ENCODE results near the gene CDCP1. TPM values are rescaled to one million over a fixed set of nuclear protein-coding genes. Genes with fewer than 3 reads are reported as not detected.

CDCP1 gene
- total and polyA plus RNA-seq, 2 donors (not counting 1 experiment from before 2014, with no cell fraction given) = not detected

GRCh38 chr3:45051685-45052084 is 94.5 kb downstream of the CDCP1 start:
- no peak overlapping the region for H3K27ac Mint-ChIP-seq
- H3K9me3 Mint-ChIP-seq (ENCODE audit: insufficient read depth) = no peaks in the 10 kb centered on the region
- DNase-seq = no peak
- no peak for ATAC-seq (ENCODE audit: low read depth)
- H3K9ac ChIP-seq (ENCODE audit: low read length) = no peak overlapping the region
- intact Hi-C loops (cut with micrococcal nuclease) = no loop called here
- H3K9me3 ChIP-seq (ENCODE audit: control extremely low read depth in 1 of 3, control insufficient read depth in 2 of 3, insufficient read depth in 1 of 3, low read length in 2 of 3) = no peaks in the 10 kb centered on the region
- H4K20me1 ChIP-seq (ENCODE audit: control insufficient read depth, insufficient read depth, low read length, poor library complexity, severe bottlenecking) = no peaks in the 10 kb centered on the region
- no peak overlapping the region for H3K4me2 ChIP-seq (replicated peaks; ENCODE audit: low read depth, low read length, poor library complexity, severe bottlenecking)
- H2AFZ ChIP-seq (ENCODE audit: insufficient read depth, low read depth, low read length, poor library complexity, severe bottlenecking) = no peak overlapping the region
- H3K27me3 Mint-ChIP-seq = peaks cover 50% of the 10 kb centered on the region
- H3K27me3 ChIP-seq (replicated peaks in 1 of 4; ENCODE audit: control extremely low read depth in 1 of 4, control insufficient read depth in 3 of 4, insufficient read depth in 4 of 4, low read length in 3 of 4) = peaks cover 0 to 7% (median 2%) of the 10 kb centered on the region in 4 experiments
- no peaks in the 10 kb centered on the region for H3K4me1 Mint-ChIP-seq
- no peak overlapping the region for H3K4me3 ChIP-seq (ENCODE audit: control extremely low read depth in 1 of 5, extremely low read depth in 1 of 5, insufficient read depth in 1 of 5, low read depth in 2 of 5, low read length in 4 of 5)
- TF ChIP-seq EZH2 (IDR thresholded peaks at IDR 0.05; ENCODE audit: borderline replicate concordance, insufficient read depth, low read depth, low read length, poor library complexity, severe bottlenecking) (no peak), CTCF (IDR thresholded peaks at IDR 0.05) (no peak)
- H3K4me1 ChIP-seq (ENCODE audit: control insufficient read depth in 2 of 2, insufficient read depth in 2 of 2, low read length in 2 of 2) = no peaks in the 10 kb centered on the region
- H3K27ac ChIP-seq (ENCODE audit: low read length in 2 of 2) = no peak overlapping the region
- no peaks in the 10 kb centered on the region for H3K79me2 ChIP-seq (ENCODE audit: control insufficient read depth, insufficient read depth, low read length)
- H3K36me3 ChIP-seq (replicated peaks in 1 of 2; ENCODE audit: control extremely low read depth in 1 of 2, control insufficient read depth in 1 of 2, extremely low read depth in 1 of 2, insufficient read depth in 2 of 2, low read length in 1 of 2) = no peaks in the 10 kb centered on the region
- WGBS (ENCODE audit: insufficient coverage) = 85% methylated on average over 6 of the region's 6 CpGs
- POLR2A ChIA-PET = no interaction called here
- CTCF ChIA-PET = interaction anchor here (0.8 kb wide), 1 partner anchor 11 kb away, joined by 3 read pairs; no protein-coding TSS in a partner anchor
- no peak overlapping the region for H3K4me3 Mint-ChIP-seq

DNA sequence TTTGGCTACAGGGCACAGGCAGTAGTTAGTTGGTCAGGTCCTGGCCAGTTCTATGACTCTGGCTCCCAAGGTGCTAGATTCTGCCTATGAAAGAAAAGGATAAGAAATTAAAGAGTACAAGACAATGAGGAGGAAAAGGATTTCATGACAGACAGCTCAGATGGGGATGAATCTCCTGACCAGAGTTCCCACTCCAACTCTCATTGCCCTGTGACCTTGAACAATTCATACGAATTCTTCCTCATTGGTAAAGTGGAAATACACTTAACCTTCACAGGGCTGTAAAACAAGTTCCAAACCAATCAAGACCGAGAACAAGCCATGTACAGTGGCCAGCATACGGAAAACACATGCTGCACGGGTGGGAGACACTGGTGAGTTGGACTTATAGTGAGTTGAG is 96.4 kb downstream of the CDCP1 start:
- DNase-seq = no peak
- no peak overlapping the region for H3K4me2 ChIP-seq (replicated peaks; ENCODE audit: low read depth, low read length, poor library complexity, severe bottlenecking)
- H4K20me1 ChIP-seq (ENCODE audit: control insufficient read depth, insufficient read depth, low read length, poor library complexity, severe bottlenecking) = no peaks in the 10 kb centered on the region
- no peaks in the 10 kb centered on the region for H3K9me3 Mint-ChIP-seq (ENCODE audit: insufficient read depth)
- H3K27me3 Mint-ChIP-seq = peaks cover 44% of the 10 kb centered on the region
- WGBS (ENCODE audit: insufficient coverage) = 84% methylated on average over 2 of the region's 4 CpGs
- H3K9ac ChIP-seq (ENCODE audit: low read length) = no peak overlapping the region
- no peak overlapping the region for H3K27ac ChIP-seq (ENCODE audit: low read length in 2 of 2)
- CTCF ChIA-PET = interaction anchor here (0.8 to 1.3 kb wide), 3 partner anchors 9 to 12 kb away, joined by 4 to 6 read pairs (median 4); no protein-coding TSS in a partner anchor
- H3K27ac Mint-ChIP-seq = no peak overlapping the region
- H3K4me3 ChIP-seq (ENCODE audit: control extremely low read depth in 1 of 5, extremely low read depth in 1 of 5, insufficient read depth in 1 of 5, low read depth in 2 of 5, low read length in 4 of 5) = no peak overlapping the region
- H3K79me2 ChIP-seq (ENCODE audit: control insufficient read depth, insufficient read depth, low read length) = no peaks in the 10 kb centered on the region
- intact Hi-C loops (cut with micrococcal nuclease) = no loop called here
- no peak for ATAC-seq (ENCODE audit: low read depth)
- TF ChIP-seq EZH2 (IDR thresholded peaks at IDR 0.05; ENCODE audit: borderline replicate concordance, insufficient read depth, low read depth, low read length, poor library complexity, severe bottlenecking) = no peak
- no peak for TF ChIP-seq CTCF (IDR thresholded peaks at IDR 0.05)
- H3K4me1 Mint-ChIP-seq = no peaks in the 10 kb centered on the region
- H3K36me3 ChIP-seq (replicated peaks in 1 of 2; ENCODE audit: control extremely low read depth in 1 of 2, control insufficient read depth in 1 of 2, extremely low read depth in 1 of 2, insufficient read depth in 2 of 2, low read length in 1 of 2) = no peaks in the 10 kb centered on the region
- no peak overlapping the region for H2AFZ ChIP-seq (ENCODE audit: insufficient read depth, low read depth, low read length, poor library complexity, severe bottlenecking)
- H3K27me3 ChIP-seq (replicated peaks in 1 of 4; ENCODE audit: control extremely low read depth in 1 of 4, control insufficient read depth in 3 of 4, insufficient read depth in 4 of 4, low read length in 3 of 4) = peaks cover 0 to 6% (median 4%) of the 10 kb centered on the region in 4 experiments
- no peaks in the 10 kb centered on the region for H3K9me3 ChIP-seq (ENCODE audit: control extremely low read depth in 1 of 3, control insufficient read depth in 2 of 3, insufficient read depth in 1 of 3, low read length in 2 of 3)
- POLR2A ChIA-PET = no interaction called here
- no peaks in the 10 kb centered on the region for H3K4me1 ChIP-seq (ENCODE audit: control insufficient read depth in 2 of 2, insufficient read depth in 2 of 2, low read length in 2 of 2)
- H3K4me3 Mint-ChIP-seq = no peak overlapping the region
